H1 (cell line): ENCODE results near the gene DAPK1. TPM values are rescaled to one million over a fixed set of nuclear protein-coding genes. Genes with fewer than 3 reads are reported as not detected.

Experiments used
- CTCF ChIA-PET: fragments of 300-600 bp; sonication (Branson Sonifier 250); formaldehyde crosslinking; loops from one replicate; lab custom pipeline; 2021; ENCODE audit not compliant: partially characterized antibody; lab: Charles Lee
- POLR2A ChIA-PET: fragments of 300-600 bp; sonication (Branson Sonifier 250); formaldehyde crosslinking; loops from one replicate; lab custom pipeline; 2021; ENCODE audit warnings: inconsistent platforms; ENCODE audit not compliant: partially characterized antibody; lab: Charles Lee
- DNase-seq, 2 experiments: peaks; one replicate each; pipeline versions ENCODE4 v3.0.0 to v3.0.0-alpha.2; 2010 to 2022; ENCODE audit warnings: low spot score in 2 of 2, low read depth in 1 of 2, mixed read lengths in 1 of 2
- FAIRE-seq: peaks from 2 replicates; lab custom pipeline; 2011; peaks lifted over from hg19 to GRCh38; lab: Jason Lieb, UNC
- H2AFZ ChIP-seq: 2 replicates; pipeline ENCODE4 v1.8.1; 2012; ENCODE audit warnings: low read length, inconsistent platforms
- H2AK5ac ChIP-seq: 2 replicates; pipeline ENCODE4 v1.6.1; 2013; ENCODE audit warnings: low read depth, low read length
- H2BK120ac ChIP-seq: replicated peaks from 2 replicates; pipeline ENCODE3; 2013; ENCODE audit warnings: low read depth, low read length, inconsistent platforms
- H2BK12ac ChIP-seq: 2 replicates; pipeline ENCODE4 v1.6.1; 2013; ENCODE audit warnings: low read depth, low read length
- H2BK15ac ChIP-seq: 2 replicates; pipeline ENCODE4 v1.6.1; 2013; ENCODE audit warnings: low read length
- H2BK20ac ChIP-seq: 2 replicates; pipeline ENCODE4 v1.6.1; 2013; ENCODE audit warnings: low read length
- H2BK5ac ChIP-seq: 2 replicates; pipeline ENCODE4 v1.6.1; 2013; ENCODE audit warnings: low read depth, low read length
- H3K14ac ChIP-seq: 2 replicates; pipeline ENCODE4 v1.6.1; 2013; ENCODE audit warnings: inconsistent platforms; ENCODE audit not compliant: insufficient read length
- H3K18ac ChIP-seq: 2 replicates; pipeline ENCODE4 v1.6.1; 2013; ENCODE audit warnings: low read length; ENCODE audit errors: extremely low read depth
- H3K23ac ChIP-seq: 2 replicates; pipeline ENCODE4 v1.6.1; 2013; ENCODE audit warnings: inconsistent platforms; ENCODE audit not compliant: insufficient read length
- H3K23me2 ChIP-seq: 2 replicates; pipeline ENCODE4 v1.6.1; 2013; ENCODE audit warnings: low read depth, low read length
- H3K27ac ChIP-seq: 2 replicates; pipeline ENCODE4 v1.6.1; 2011; ENCODE audit warnings: low read depth, low read length, inconsistent platforms
- H3K27me3 ChIP-seq, 4 experiments: replicated peaks in 1 of 4; 1 replicate in 1 of 4; 2 replicates in 3 of 4; pipeline versions ENCODE4 v1.6.1 to v1.8.1; 2011 to 2013; ENCODE audit warnings: low read length in 3 of 4, mild to moderate bottlenecking in 3 of 4, inconsistent platforms in 2 of 4, mixed read lengths in 2 of 4, moderate library complexity in 1 of 4; ENCODE audit not compliant: control insufficient read depth in 3 of 4, insufficient read depth in 3 of 4; ENCODE audit errors: extremely low read depth in 1 of 4
- H3K36me3 ChIP-seq, 4 experiments: 2 replicates each; pipeline versions ENCODE4 v1.6.1 to v1.8.1; 2011 to 2013; ENCODE audit warnings: mild to moderate bottlenecking in 4 of 4, low read length in 3 of 4, moderate library complexity in 2 of 4, control low read depth in 1 of 4, inconsistent platforms in 1 of 4; ENCODE audit not compliant: insufficient read depth in 4 of 4, control insufficient read depth in 2 of 4
- H3K4ac ChIP-seq: replicated peaks from 2 replicates; pipeline ENCODE3; 2013; ENCODE audit warnings: low read length, low read depth, mixed read lengths, inconsistent platforms; ENCODE audit not compliant: insufficient read length
- H3K4me1 ChIP-seq, 4 experiments: replicated peaks in 1 of 4; 1 replicate in 1 of 4; 2 replicates in 3 of 4; pipeline versions ENCODE4 v1.6.1 to v1.8.1; 2011 to 2013; ENCODE audit warnings: low read length in 3 of 4, inconsistent platforms in 2 of 4, mixed read lengths in 1 of 4; ENCODE audit not compliant: insufficient read depth in 4 of 4, control insufficient read depth in 3 of 4
- H3K4me2 ChIP-seq, 2 experiments: 2 replicates each; pipeline versions ENCODE4 v1.6.1 to v1.8.1; 2011 to 2013; ENCODE audit warnings: low read depth in 2 of 2, low read length in 2 of 2, control low read depth in 1 of 2, inconsistent platforms in 1 of 2, mild to moderate bottlenecking in 1 of 2; ENCODE audit not compliant: insufficient read depth in 1 of 2
- H3K4me3 ChIP-seq, 4 experiments: fragments of 200-600, 300-600 bp in 1 of 4; sonication (generic), shearing (Covaris generic), sonication (Bioruptor Twin) in 1 of 4; 2 replicates each; pipeline versions ENCODE4 v1.5.1 to v1.8.1; 2011 to 2016; ENCODE audit warnings: low read length in 4 of 4, low read depth in 3 of 4, control low read depth in 2 of 4, inconsistent platforms in 2 of 4, mild to moderate bottlenecking in 2 of 4, mixed read lengths in 1 of 4, moderate library complexity in 1 of 4; ENCODE audit not compliant: insufficient read depth in 2 of 4; ENCODE audit errors: extremely low read depth in 1 of 4
- H3K56ac ChIP-seq: replicated peaks from 2 replicates; pipeline ENCODE3; 2013; ENCODE audit warnings: low read depth, mild to moderate bottlenecking, mixed read lengths, low read length, inconsistent platforms; ENCODE audit not compliant: insufficient read length
- H3K79me1 ChIP-seq: 2 replicates; pipeline ENCODE4 v1.6.1; 2013; ENCODE audit warnings: low read depth, low read length, control low read depth
- H3K79me2 ChIP-seq, 2 experiments: 2 replicates each; pipeline versions ENCODE4 v1.6.1 to v1.8.1; 2012 to 2013; ENCODE audit warnings: low read length in 2 of 2, mild to moderate bottlenecking in 2 of 2, inconsistent platforms in 1 of 2; ENCODE audit not compliant: insufficient read depth in 2 of 2, control insufficient read depth in 1 of 2
- H3K9ac ChIP-seq, 4 experiments: replicated peaks in 1 of 4; 1 replicate in 1 of 4; 2 replicates in 3 of 4; pipeline versions ENCODE4 v1.6.1 to v1.8.1; 2011 to 2013; ENCODE audit warnings: low read depth in 3 of 4, low read length in 3 of 4, control low read depth in 2 of 4, mild to moderate bottlenecking in 2 of 4, moderate library complexity in 2 of 4, inconsistent platforms in 1 of 4; ENCODE audit errors: extremely low read depth in 1 of 4
- H3K9me3 ChIP-seq, 2 experiments: 2 replicates each; pipeline versions ENCODE4 v1.6.1 to v1.8.1; 2012 to 2013; ENCODE audit warnings: mild to moderate bottlenecking in 2 of 2, moderate library complexity in 2 of 2, control low read depth in 1 of 2, inconsistent platforms in 1 of 2, low read depth in 1 of 2, low read length in 1 of 2, mixed read lengths in 1 of 2; ENCODE audit not compliant: insufficient read depth in 2 of 2
- H4K20me1 ChIP-seq, 2 experiments: replicated peaks in 1 of 2; 2 replicates each; pipeline versions ENCODE3 to v1.8.1; 2011 to 2013; ENCODE audit warnings: inconsistent platforms in 2 of 2, low read length in 2 of 2, mild to moderate bottlenecking in 1 of 2; ENCODE audit not compliant: insufficient read depth in 2 of 2, control insufficient read depth in 1 of 2
- H4K5ac ChIP-seq: 2 replicates; pipeline ENCODE4 v1.6.1; 2013; ENCODE audit warnings: low read length, low read depth, mixed read lengths, inconsistent platforms; ENCODE audit not compliant: insufficient read length
- H4K8ac ChIP-seq: 2 replicates; pipeline ENCODE4 v1.8.0; 2013; ENCODE audit warnings: mild to moderate bottlenecking, moderate library complexity, low read length, inconsistent platforms; ENCODE audit not compliant: insufficient read depth; ENCODE audit errors: extremely low read depth
- H4K91ac ChIP-seq: replicated peaks from 2 replicates; pipeline ENCODE3; 2013; ENCODE audit warnings: low read length, mixed read lengths, inconsistent platforms; ENCODE audit not compliant: insufficient read length
- ATF3 ChIP-seq: IDR thresholded peaks from 2 replicates; pipeline ENCODE4 v1.6.1; 2011; ENCODE audit warnings: low read depth, mild to moderate bottlenecking, low read length; ENCODE audit not compliant: insufficient read depth
- BRCA1 ChIP-seq: IDR thresholded peaks from 2 replicates; pipeline ENCODE4 v1.6.1; 2012; ENCODE audit warnings: low read depth, low read length, improper control_type of control experiment
- CEBPB ChIP-seq: IDR thresholded peaks from 2 replicates; pipeline ENCODE4 v1.6.1; 2012; ENCODE audit warnings: low read depth, low read length
- CHD2 ChIP-seq: IDR thresholded peaks from 2 replicates; pipeline ENCODE4 v1.6.1; 2012; ENCODE audit warnings: low read length, improper control_type of control experiment
- CREB1 ChIP-seq: IDR thresholded peaks from 2 replicates; pipeline ENCODE4 v1.6.1; 2012; ENCODE audit warnings: inconsistent platforms
- EP300 ChIP-seq, 2 experiments: IDR thresholded peaks; 1 replicate in 1 of 2; 2 replicates in 1 of 2; pipeline ENCODE4 v1.6.1; 2011 to 2012; ENCODE audit warnings: low read depth in 2 of 2, low read length in 2 of 2, mild to moderate bottlenecking in 2 of 2, borderline replicate concordance in 1 of 2, inconsistent platforms in 1 of 2, moderate library complexity in 1 of 2
- KDM4A ChIP-seq: IDR thresholded peaks from one replicate; pipeline ENCODE4 v1.7.1; 2012; ENCODE audit warnings: low read depth, mild to moderate bottlenecking, moderate library complexity, low read length, inconsistent platforms; ENCODE audit not compliant: severe bottlenecking
- MAX ChIP-seq: IDR thresholded peaks from 2 replicates; pipeline ENCODE4 v1.6.1; 2012; ENCODE audit warnings: inconsistent platforms
- PHF8 ChIP-seq: fragments of 200-600 bp; sonication (generic); conservative IDR thresholded peaks from 2 replicates; pipeline ENCODE4 v1.7.1; 2012; ENCODE audit warnings: low read depth, mild to moderate bottlenecking, inconsistent platforms, low read length, moderate library complexity
- SIN3A ChIP-seq, 2 experiments: IDR thresholded peaks in 1 of 2; conservative IDR thresholded peaks in 1 of 2; 2 replicates each; pipeline ENCODE4 v1.6.1; 2011 to 2012; ENCODE audit warnings: low read length in 2 of 2, improper control_type of control experiment in 1 of 2, low read depth in 1 of 2, mild to moderate bottlenecking in 1 of 2
- SIRT6 ChIP-seq: IDR thresholded peaks from one replicate; pipeline ENCODE4 v1.7.1; 2012; ENCODE audit warnings: low read length, inconsistent platforms
- TAF1 ChIP-seq: IDR thresholded peaks from 2 replicates; pipeline ENCODE4 v1.6.1; 2011; ENCODE audit warnings: mild to moderate bottlenecking, low read depth, low read length
- TAF7 ChIP-seq: optimal IDR thresholded peaks from 2 replicates; pipeline ENCODE3; 2011; ENCODE audit warnings: low read depth, mild to moderate bottlenecking, inconsistent platforms, low read length, moderate library complexity, borderline replicate concordance
- ZNF274 ChIP-seq: IDR thresholded peaks from 2 replicates; pipeline ENCODE4 v1.7.0; 2012; ENCODE audit warnings: low read length, borderline replicate concordance; ENCODE audit errors: extremely low read depth
- WGBS, 2 experiments: shearing (Covaris generic) in 1 of 2; methylation state at CpG; one replicate each; pipeline versions ENCODE4 v1.1.6 to v1.1.7; 2013 to 2015; ENCODE audit warnings: low lambda C conversion rate in 2 of 2, mixed read lengths in 2 of 2, inconsistent platforms in 1 of 2, low coverage in 1 of 2, missing lambda C conversion rate in 1 of 2; ENCODE audit not compliant: insufficient replicate concordance in 2 of 2, insufficient coverage in 1 of 2, insufficient read length in 1 of 2; ENCODE audit errors: extremely low coverage in 1 of 2, missing lambda C conversion rate in 1 of 2; 5-methylcytosine and 5-hydroxymethylcytosine counted together
- polyA plus RNA-seq, 7 experiments: library from polyadenylated mRNA; depleted of rRNA in 3 of 7; stranded (reverse) in 5 of 7; unstranded in 2 of 7; fragments of >200 nt in 5 of 7; fragments of 200-250 nt in 2 of 7; gene quantifications; 1 replicate in 5 of 7; 2 replicates in 1 of 7; 4 replicates in 1 of 7; pipeline versions ENCODE4 v1.2.1 to v1.2.3, GENCODE V29; 2011 to 2013; ENCODE audit warnings: missing spikeins in 2 of 7, mixed read lengths in 2 of 7
- total RNA-seq: library from RNA; stranded (reverse); fragmentation: NEBNext Ultra II Directional; extraction: Animal tissue kit (Norgen Biotek cat#: 25700); gene quantifications from 2 replicates; pipeline ENCODE4 v1.2.1, GENCODE V29; 2021

DAPK1 gene
- total and polyA plus RNA-seq, 2 of the 8 experiments (the other 6 are each of a cell fraction or from before 2014, with no cell fraction given): 62.4 to 131 TPM

- Histone ChIP-seq H3K14ac (no peak overlapping the region), H3K36me3 (peaks cover 24 to 86% (median 48%) of the 10 kb centered on the region in 4 experiments), H3K4me2 (no peak overlapping the region), H2BK15ac (no peak overlapping the region), H3K23me2 (no peaks in the 10 kb centered on the region), H3K27me3 (no peaks in the 10 kb centered on the region), H3K9me3 (no peaks in the 10 kb centered on the region), H2BK20ac (no peak overlapping the region), H3K27ac (no peak overlapping the region), H4K91ac (no peak overlapping the region), H2AK5ac (no peak overlapping the region), H4K5ac (no peak overlapping the region), H3K9ac (no peak overlapping the region), H2BK5ac (no peak overlapping the region), H3K4ac (no peak overlapping the region), H2AFZ (no peak overlapping the region), H3K56ac (no peak overlapping the region), H3K4me3 (no peak overlapping the region), H3K79me1 (no peaks in the 10 kb centered on the region), H4K20me1 (peaks cover 3% of the 10 kb centered on the region in 2 experiments), H3K18ac (no peak overlapping the region), H2BK12ac (no peak overlapping the region), H3K79me2 (no peaks in the 10 kb centered on the region), H3K23ac (no peak overlapping the region), H3K4me1 (0 out of 7 replicates have a peak, but pooled peaks cover 0 to 4% (median 0%) of the 10 kb centered on the region in 4 experiments), H2BK120ac (no peak overlapping the region), H4K8ac (no peak overlapping the region)
- ChIA-PET CTCF (interaction anchor here (0.7 to 3.1 kb wide), 6 partner anchors 11 to 110 kb away, joined by 3 to 14 read pairs (median 4); no protein-coding TSS in a partner anchor), POLR2A (interaction anchor here (0.9 kb wide), 1 partner anchor 21 kb away, joined by 3 read pairs; no protein-coding TSS in a partner anchor)
- no peak for FAIRE-seq
- DNase-seq: no peak
- WGBS, 2 experiments: 91% methylated on average over 9 of the region's 9 CpGs; no CpG with 5 or more reads in 1 of the 2 experiments
- TF ChIP-seq PHF8: no peak
- no peak for TF ChIP-seq SIRT6
- no peak for TF ChIP-seq KDM4A
- TF ChIP-seq CREB1: no peak
- TF ChIP-seq MAX: no peak
- TF ChIP-seq ATF3: no peak
- no peak for TF ChIP-seq EP300 (IDR thresholded peaks at IDR 0.05; ENCODE audit: borderline replicate concordance in 1 of 2, low read depth in 2 of 2, low read length in 2 of 2)
- no peak for TF ChIP-seq TAF1
- TF ChIP-seq BRCA1: no peak
- no peak for TF ChIP-seq CHD2
- TF ChIP-seq TAF7: no peak
- no peak for TF ChIP-seq ZNF274
- TF ChIP-seq SIN3A (conservative IDR thresholded peaks at IDR 0.05 in 1 of 2, IDR thresholded peaks at IDR 0.05 in 1 of 2; ENCODE audit: low read depth in 1 of 2, low read length in 2 of 2): no peak
- no peak for TF ChIP-seq CEBPB
These were observed 203.8 kb downstream of the DAPK1 start for GRCh38 chr9:87701491-87701890.
